ENCODE results near the gene DCAF6. TPM values are rescaled to one million over a fixed set of nuclear protein-coding genes. Genes with fewer than 3 reads are reported as not detected.

DCAF6 gene
- total and polyA plus RNA-seq, 4 donors, result 33.5 to 105 (median 71.1) TPM

GRCh38 chr1:167912294-167912693 lies 24.2 kb upstream of the DCAF6 start:
- 40% methylated on average over 7 of the region's 7 CpGs for WGBS
- peaks cover 0 to 2% (median 0%) of the 10 kb centered on the region in 4 donors for H3K36me3 ChIP-seq (ENCODE audit: control insufficient read depth in 4 of 4, insufficient read depth in 3 of 4, low read depth in 1 of 4, low read length in 3 of 4)
- no peaks in the 10 kb centered on the region for H3K9me3 ChIP-seq (ENCODE audit: control insufficient read depth in 4 of 4, low read length in 3 of 4)
- peak overlapping the region in 1 of 2 donors; percentile 97 for H3K9ac ChIP-seq (ENCODE audit: low read depth in 1 of 2, low read length in 2 of 2)
- H3K27ac ChIP-seq (ENCODE audit: low read depth in 1 of 2, low read length in 2 of 2), result peak overlapping the region; percentile 81 to 91
- peak overlapping the region; percentile 63 to 91 (median 72) for H3K4me3 ChIP-seq (ENCODE audit: low read depth in 1 of 3, low read length in 3 of 3)
- DNase-seq (ENCODE audit: low spot score), result no peak
- no peaks in the 10 kb centered on the region for H3K27me3 ChIP-seq (ENCODE audit: control insufficient read depth in 4 of 4, insufficient read depth in 4 of 4, low read length in 3 of 4)
- peaks cover 6 to 39% (median 29%) of the 10 kb centered on the region in 4 donors for H3K4me1 ChIP-seq (ENCODE audit: control insufficient read depth in 4 of 4, insufficient read depth in 4 of 4, low read length in 3 of 4)
- TF ChIP-seq GABPA (IDR thresholded peaks at IDR 0.05 in 1 of 2, conservative IDR thresholded peaks at IDR 0.05 in 1 of 2) (no peak), RAD21 (IDR thresholded peaks at IDR 0.05) (no peak), TAF1 (conservative IDR thresholded peaks at IDR 0.05) (no peak), SP1 (IDR thresholded peaks at IDR 0.05) (no peak), YY1 (IDR thresholded peaks at IDR 0.05) (peak; percentile 98), HNF4A (conservative IDR thresholded peaks at IDR 0.05) (peak in 1 of 2 donors; percentile 20), FOXA1 (IDR thresholded peaks at IDR 0.05) (no peak), EGR1 (IDR thresholded peaks at IDR 0.05; ENCODE audit: low read depth in 2 of 2) (no peak), HNF4G (IDR thresholded peaks at IDR 0.05) (no peak), ATF3 (IDR thresholded peaks at IDR 0.05) (no peak), RXRA (IDR thresholded peaks at IDR 0.05) (peak; percentile 25 to 45), MAX (IDR thresholded peaks at IDR 0.05) (peak; percentile 90), FOXA2 (IDR thresholded peaks at IDR 0.05) (no peak), REST (IDR thresholded peaks at IDR 0.05) (peak; percentile 72), JUND (IDR thresholded peaks at IDR 0.05) (peak in 1 of 2 donors; percentile 10)
- TF ChIP-seq, protein P1, sequence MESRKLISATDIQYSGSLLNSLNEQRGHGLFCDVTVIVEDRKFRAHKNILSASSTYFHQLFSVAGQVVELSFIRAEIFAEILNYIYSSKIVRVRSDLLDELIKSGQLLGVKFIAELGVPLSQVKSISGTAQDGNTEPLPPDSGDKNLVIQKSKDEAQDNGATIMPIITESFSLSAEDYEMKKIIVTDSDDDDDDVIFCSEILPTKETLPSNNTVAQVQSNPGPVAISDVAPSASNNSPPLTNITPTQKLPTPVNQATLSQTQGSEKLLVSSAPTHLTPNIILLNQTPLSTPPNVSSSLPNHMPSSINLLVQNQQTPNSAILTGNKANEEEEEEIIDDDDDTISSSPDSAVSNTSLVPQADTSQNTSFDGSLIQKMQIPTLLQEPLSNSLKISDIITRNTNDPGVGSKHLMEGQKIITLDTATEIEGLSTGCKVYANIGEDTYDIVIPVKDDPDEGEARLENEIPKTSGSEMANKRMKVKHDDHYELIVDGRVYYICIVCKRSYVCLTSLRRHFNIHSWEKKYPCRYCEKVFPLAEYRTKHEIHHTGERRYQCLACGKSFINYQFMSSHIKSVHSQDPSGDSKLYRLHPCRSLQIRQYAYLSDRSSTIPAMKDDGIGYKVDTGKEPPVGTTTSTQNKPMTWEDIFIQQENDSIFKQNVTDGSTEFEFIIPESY (IDR thresholded peaks at IDR 0.05), result no peak
- TF ChIP-seq, protein P2, sequence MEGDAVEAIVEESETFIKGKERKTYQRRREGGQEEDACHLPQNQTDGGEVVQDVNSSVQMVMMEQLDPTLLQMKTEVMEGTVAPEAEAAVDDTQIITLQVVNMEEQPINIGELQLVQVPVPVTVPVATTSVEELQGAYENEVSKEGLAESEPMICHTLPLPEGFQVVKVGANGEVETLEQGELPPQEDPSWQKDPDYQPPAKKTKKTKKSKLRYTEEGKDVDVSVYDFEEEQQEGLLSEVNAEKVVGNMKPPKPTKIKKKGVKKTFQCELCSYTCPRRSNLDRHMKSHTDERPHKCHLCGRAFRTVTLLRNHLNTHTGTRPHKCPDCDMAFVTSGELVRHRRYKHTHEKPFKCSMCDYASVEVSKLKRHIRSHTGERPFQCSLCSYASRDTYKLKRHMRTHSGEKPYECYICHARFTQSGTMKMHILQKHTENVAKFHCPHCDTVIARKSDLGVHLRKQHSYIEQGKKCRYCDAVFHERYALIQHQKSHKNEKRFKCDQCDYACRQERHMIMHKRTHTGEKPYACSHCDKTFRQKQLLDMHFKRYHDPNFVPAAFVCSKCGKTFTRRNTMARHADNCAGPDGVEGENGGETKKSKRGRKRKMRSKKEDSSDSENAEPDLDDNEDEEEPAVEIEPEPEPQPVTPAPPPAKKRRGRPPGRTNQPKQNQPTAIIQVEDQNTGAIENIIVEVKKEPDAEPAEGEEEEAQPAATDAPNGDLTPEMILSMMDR (IDR thresholded peaks at IDR 0.05; ENCODE audit: low read depth, low read length, missing input control), result no peak
